SK-N-SH (cell line): ENCODE data around the gene KERA. TPM values are rescaled to one million over a fixed set of nuclear protein-coding genes. Genes with fewer than 3 reads are reported as not detected.

Source experiments
- CTCF ChIA-PET: fragments of 300-600, 350-600 bp; formaldehyde crosslinking; extraction: SDS; loops from one replicate; lab custom pipeline; 2021; lab: Yijun Ruan, JAX
- POLR2A ChIA-PET: fragments of 350-600 bp; sonication (Branson Sonifier 250); formaldehyde crosslinking; extraction: SDS; loops from one replicate; lab custom pipeline; 2020; ENCODE audit warnings: antibody characterized with exemption, inconsistent platforms; lab: Yijun Ruan, JAX
- DNase-seq: peaks from one replicate; pipeline ENCODE4 v3.0.0; 2012
- H2AFZ ChIP-seq: fragments of 200-600 bp; sonication (generic); 2 replicates; pipeline ENCODE4 v1.8.1; 2016; ENCODE audit warnings: antibody characterized with exemption, mild to moderate bottlenecking, low read depth
- H3F3A ChIP-seq: fragments of 200-600 bp; sonication (generic); replicated peaks from 2 replicates; pipeline ENCODE3; 2016; ENCODE audit warnings: antibody characterized with exemption, mild to moderate bottlenecking; ENCODE audit not compliant: insufficient read depth
- H3K27ac ChIP-seq, 2 experiments: fragments of 200-500 bp in 1 of 2; fragments of 200-600 bp in 1 of 2; sonication (Bioruptor generic) in 1 of 2; sonication (generic), shearing (Covaris generic) in 1 of 2; 2 replicates each; pipeline versions ENCODE4 v1.5.1 to v1.6.1; 2014 to 2016; ENCODE audit warnings: low read depth in 2 of 2, inconsistent platforms in 1 of 2, low read length in 1 of 2, mild to moderate bottlenecking in 1 of 2, mixed read lengths in 1 of 2
- H3K27me3 ChIP-seq: fragments of 200-600 bp; sonication (generic), shearing (Covaris generic); 2 replicates; pipeline ENCODE4 v1.6.1; 2016; ENCODE audit warnings: mixed run types; ENCODE audit not compliant: insufficient read depth
- H3K36me3 ChIP-seq, 2 experiments: fragments of 200-500 bp in 1 of 2; fragments of 200-600 bp in 1 of 2; sonication (Bioruptor generic) in 1 of 2; sonication (generic) in 1 of 2; replicated peaks in 1 of 2; 2 replicates each; pipeline versions ENCODE3 to v1.5.1; 2014 to 2016; ENCODE audit warnings: low read length in 1 of 2, mild to moderate bottlenecking in 1 of 2; ENCODE audit not compliant: insufficient read depth in 2 of 2, control insufficient read depth in 1 of 2
- H3K4me1 ChIP-seq, 2 experiments: fragments of 200-500 bp in 1 of 2; fragments of 200-600 bp in 1 of 2; sonication (Bioruptor generic) in 1 of 2; sonication (generic), shearing (Covaris generic) in 1 of 2; 2 replicates each; pipeline versions ENCODE4 v1.5.1 to v1.6.1; 2014 to 2016; ENCODE audit warnings: low read depth in 1 of 2, low read length in 1 of 2, mixed run types in 1 of 2; ENCODE audit not compliant: insufficient read depth in 2 of 2, control insufficient read depth in 1 of 2
- H3K4me2 ChIP-seq: fragments of 200-600 bp; sonication (generic), shearing (Covaris generic); 2 replicates; pipeline ENCODE4 v1.6.1; 2017; ENCODE audit warnings: mixed run types
- H3K4me3 ChIP-seq, 2 experiments: fragments of 200-500 bp in 1 of 2; fragments of 200-600 bp in 1 of 2; sonication (Bioruptor generic) in 1 of 2; sonication (generic), shearing (Covaris generic) in 1 of 2; 2 replicates each; pipeline versions ENCODE4 v1.5.1 to v1.8.1; 2014 to 2016; ENCODE audit warnings: low read depth in 2 of 2, inconsistent platforms in 1 of 2, low read length in 1 of 2, mild to moderate bottlenecking in 1 of 2, mixed read lengths in 1 of 2, moderate library complexity in 1 of 2
- H3K79me2 ChIP-seq: fragments of 200-600 bp; sonication (generic); 2 replicates; pipeline ENCODE4 v1.8.1; 2017; ENCODE audit warnings: mild to moderate bottlenecking; ENCODE audit not compliant: insufficient read depth
- H3K9ac ChIP-seq: fragments of 200-600 bp; sonication (generic); 2 replicates; pipeline ENCODE4 v1.6.1; 2017; ENCODE audit warnings: mixed run types
- H3K9me2 ChIP-seq: fragments of 200-600 bp; sonication (generic); 2 replicates; pipeline ENCODE4 v1.6.1; 2017; ENCODE audit warnings: mixed run types
- H3K9me3 ChIP-seq: fragments of 200-600 bp; sonication (generic); 2 replicates; pipeline ENCODE4 v1.6.1; 2017; ENCODE audit warnings: mixed run types, mild to moderate bottlenecking, moderate library complexity
- H4K20me1 ChIP-seq: fragments of 200-600 bp; sonication (generic); 2 replicates; pipeline ENCODE4 v1.6.1; 2017; ENCODE audit warnings: mild to moderate bottlenecking, mixed run types; ENCODE audit not compliant: insufficient read depth
- ELF1 ChIP-seq: IDR thresholded peaks from 2 replicates; pipeline ENCODE4 v1.4.0; 2012
- EP300 ChIP-seq, 2 experiments: IDR thresholded peaks; 2 replicates each; pipeline versions ENCODE4 v1.4.0 to v1.6.1; 2012; ENCODE audit warnings: borderline replicate concordance in 1 of 2, low read depth in 1 of 2, low read length in 1 of 2
- EZH2phosphoT487 ChIP-seq: fragments of 200-600 bp; sonication (generic); IDR thresholded peaks from 2 replicates; pipeline ENCODE4 v1.6.1; 2017; ENCODE audit warnings: low read depth, mixed run types, mild to moderate bottlenecking, antibody characterized with exemption, moderate library complexity, borderline replicate concordance
- FOXJ3 ChIP-seq: sonication (generic); formaldehyde crosslinking; IDR thresholded peaks from 2 replicates; pipeline ENCODE4 v1.5.1; 2020; ENCODE audit warnings: mild to moderate bottlenecking, missing genetic modification reagents
- GABPA ChIP-seq: IDR thresholded peaks from 2 replicates; pipeline ENCODE4 v1.4.0; 2012; ENCODE audit warnings: low read depth, mild to moderate bottlenecking
- JUND ChIP-seq: IDR thresholded peaks from 2 replicates; pipeline ENCODE4 v1.4.0; 2012
- MEF2A ChIP-seq: IDR thresholded peaks from 2 replicates; pipeline ENCODE4 v1.4.0; 2012; ENCODE audit warnings: low read depth, borderline replicate concordance
- PBX3 ChIP-seq: IDR thresholded peaks from 2 replicates; pipeline ENCODE4; 2012
- RAD21 ChIP-seq: IDR thresholded peaks from 2 replicates; pipeline ENCODE4 v1.6.1; 2012; ENCODE audit warnings: mild to moderate bottlenecking, low read length
- REST ChIP-seq: IDR thresholded peaks from 2 replicates; pipeline ENCODE4 v1.6.1; 2012; ENCODE audit warnings: mild to moderate bottlenecking, low read depth, low read length, moderate library complexity
- TAF1 ChIP-seq: IDR thresholded peaks from 2 replicates; pipeline ENCODE4 v1.6.1; 2012; ENCODE audit warnings: low read depth, mild to moderate bottlenecking, low read length, moderate library complexity, borderline replicate concordance
- TCF12 ChIP-seq: IDR thresholded peaks from 2 replicates; pipeline ENCODE4 v1.4.0; 2012
- USF1 ChIP-seq: IDR thresholded peaks from 2 replicates; pipeline ENCODE4 v1.4.0; 2012; ENCODE audit warnings: low read depth, borderline replicate concordance
- YY1 ChIP-seq: IDR thresholded peaks from 2 replicates; pipeline ENCODE4 v1.4.0; 2012; ENCODE audit warnings: low read depth, mild to moderate bottlenecking
- WGBS: methylation state at CpG from one replicate; pipeline ENCODE4 v1.1.6; 2017; ENCODE audit warnings: low lambda C conversion rate; 5-methylcytosine and 5-hydroxymethylcytosine counted together
- polyA plus RNA-seq, 3 experiments: library from polyadenylated mRNA; depleted of rRNA; stranded (reverse); fragments of >200 nt; gene quantifications; 2 replicates each; pipeline ENCODE4 v1.2.3, GENCODE V29; 2012
- TF ChIP-seq, protein P1 (sequence below): fragments of 150-350 bp; IDR thresholded peaks from 2 replicates; pipeline ENCODE4 v1.6.1; 2016; ENCODE audit warnings: mild to moderate bottlenecking, low read depth, low read length
- TF ChIP-seq, protein P2 (sequence below): fragments of 200-600 bp; sonication (generic); IDR thresholded peaks from 2 replicates; pipeline ENCODE4 v1.6.1; 2017; ENCODE audit warnings: antibody characterized with exemption, mild to moderate bottlenecking, moderate library complexity
- TF ChIP-seq, protein P3 (sequence below): IDR thresholded peaks from 2 replicates; pipeline ENCODE4 v1.4.0; 2012; ENCODE audit warnings: low read depth

The KERA gene
- polyA plus RNA-seq, 1 of the 3 experiments (the other 2 are of a cell fraction), result not detected

GRCh38 chr12:91106283-91106682 lies 48.5 kb upstream of the KERA start (continued):
- no peak for TF ChIP-seq REST
- TF ChIP-seq USF1, result no peak
- TF ChIP-seq FOXJ3 (CRISPR knock-in tag), result no peak
- no peak for TF ChIP-seq TAF1
- TF ChIP-seq, protein P1, sequence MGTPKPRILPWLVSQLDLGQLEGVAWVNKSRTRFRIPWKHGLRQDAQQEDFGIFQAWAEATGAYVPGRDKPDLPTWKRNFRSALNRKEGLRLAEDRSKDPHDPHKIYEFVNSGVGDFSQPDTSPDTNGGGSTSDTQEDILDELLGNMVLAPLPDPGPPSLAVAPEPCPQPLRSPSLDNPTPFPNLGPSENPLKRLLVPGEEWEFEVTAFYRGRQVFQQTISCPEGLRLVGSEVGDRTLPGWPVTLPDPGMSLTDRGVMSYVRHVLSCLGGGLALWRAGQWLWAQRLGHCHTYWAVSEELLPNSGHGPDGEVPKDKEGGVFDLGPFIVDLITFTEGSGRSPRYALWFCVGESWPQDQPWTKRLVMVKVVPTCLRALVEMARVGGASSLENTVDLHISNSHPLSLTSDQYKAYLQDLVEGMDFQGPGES, result no peak
- no peak for TF ChIP-seq MEF2A
- TF ChIP-seq, protein P2, sequence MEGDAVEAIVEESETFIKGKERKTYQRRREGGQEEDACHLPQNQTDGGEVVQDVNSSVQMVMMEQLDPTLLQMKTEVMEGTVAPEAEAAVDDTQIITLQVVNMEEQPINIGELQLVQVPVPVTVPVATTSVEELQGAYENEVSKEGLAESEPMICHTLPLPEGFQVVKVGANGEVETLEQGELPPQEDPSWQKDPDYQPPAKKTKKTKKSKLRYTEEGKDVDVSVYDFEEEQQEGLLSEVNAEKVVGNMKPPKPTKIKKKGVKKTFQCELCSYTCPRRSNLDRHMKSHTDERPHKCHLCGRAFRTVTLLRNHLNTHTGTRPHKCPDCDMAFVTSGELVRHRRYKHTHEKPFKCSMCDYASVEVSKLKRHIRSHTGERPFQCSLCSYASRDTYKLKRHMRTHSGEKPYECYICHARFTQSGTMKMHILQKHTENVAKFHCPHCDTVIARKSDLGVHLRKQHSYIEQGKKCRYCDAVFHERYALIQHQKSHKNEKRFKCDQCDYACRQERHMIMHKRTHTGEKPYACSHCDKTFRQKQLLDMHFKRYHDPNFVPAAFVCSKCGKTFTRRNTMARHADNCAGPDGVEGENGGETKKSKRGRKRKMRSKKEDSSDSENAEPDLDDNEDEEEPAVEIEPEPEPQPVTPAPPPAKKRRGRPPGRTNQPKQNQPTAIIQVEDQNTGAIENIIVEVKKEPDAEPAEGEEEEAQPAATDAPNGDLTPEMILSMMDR, result no peak
- TF ChIP-seq, all 33 proteins: peak for 6

GRCh38 chr12:91105807-91106206 lies 48.0 kb upstream of the KERA start:
- Histone ChIP-seq H4K20me1 (no peaks in the 10 kb centered on the region), H3K27me3 (no peaks in the 10 kb centered on the region), H3K36me3 (peaks cover 14 to 15% of the 10 kb centered on the region in 2 experiments), H2AFZ (no peak overlapping the region), H3K9me2 (no peaks in the 10 kb centered on the region), H3K79me2 (no peaks in the 10 kb centered on the region; the same call in 1 of the 2 replicates), H3K4me1 (no peaks in the 10 kb centered on the region; a peak in 1 of 4 replicates), H3K27ac (peak overlapping the region in 1 of 2 experiments; percentile 10; a peak in 1 of 4 replicates), H3F3A (peaks cover 10% of the 10 kb centered on the region)
- DNase-seq, result no peak
- WGBS, result 76% methylated on average over 5 of the region's 5 CpGs
- POLR2A ChIA-PET, result no interaction called here
- TF ChIP-seq RAD21 (no peak), GABPA (no peak), JUND (no peak), EZH2phosphoT487 (no peak), PBX3 (no peak; the same call in 1 of the 2 replicates), EP300 (IDR thresholded peaks at IDR 0.05; ENCODE audit: borderline replicate concordance in 1 of 2, low read depth in 1 of 2, low read length in 1 of 2) (no peak), YY1 (no peak), ELF1 (no peak), TCF12 (no peak)
- TF ChIP-seq, protein P2, result no peak
- TF ChIP-seq, protein P3, sequence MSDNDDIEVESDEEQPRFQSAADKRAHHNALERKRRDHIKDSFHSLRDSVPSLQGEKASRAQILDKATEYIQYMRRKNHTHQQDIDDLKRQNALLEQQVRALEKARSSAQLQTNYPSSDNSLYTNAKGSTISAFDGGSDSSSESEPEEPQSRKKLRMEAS, result no peak
- TF ChIP-seq, all 33 proteins: peak for 0
- no peak overlapping the region for H3K9ac ChIP-seq
- no peaks in the 10 kb centered on the region for H3K9me3 ChIP-seq
- no peak overlapping the region for H3K4me3 ChIP-seq
- CTCF ChIA-PET, result interaction anchor here (1.1 kb wide), 2 partner anchors 9 to 14 kb away, joined by 3 read pairs; no protein-coding TSS in a partner anchor
- no peak overlapping the region for H3K4me2 ChIP-seq
